Germinal center (tissue), 1 donor: Measurements from ENCODE around the gene CEP104.

ENCODE experiments used
- DNase-seq: peaks from one replicate; pipeline ENCODE4 v3.0.0; 2012; ENCODE audit warnings: mixed read lengths, low spot score

CEP104 gene

DNA sequence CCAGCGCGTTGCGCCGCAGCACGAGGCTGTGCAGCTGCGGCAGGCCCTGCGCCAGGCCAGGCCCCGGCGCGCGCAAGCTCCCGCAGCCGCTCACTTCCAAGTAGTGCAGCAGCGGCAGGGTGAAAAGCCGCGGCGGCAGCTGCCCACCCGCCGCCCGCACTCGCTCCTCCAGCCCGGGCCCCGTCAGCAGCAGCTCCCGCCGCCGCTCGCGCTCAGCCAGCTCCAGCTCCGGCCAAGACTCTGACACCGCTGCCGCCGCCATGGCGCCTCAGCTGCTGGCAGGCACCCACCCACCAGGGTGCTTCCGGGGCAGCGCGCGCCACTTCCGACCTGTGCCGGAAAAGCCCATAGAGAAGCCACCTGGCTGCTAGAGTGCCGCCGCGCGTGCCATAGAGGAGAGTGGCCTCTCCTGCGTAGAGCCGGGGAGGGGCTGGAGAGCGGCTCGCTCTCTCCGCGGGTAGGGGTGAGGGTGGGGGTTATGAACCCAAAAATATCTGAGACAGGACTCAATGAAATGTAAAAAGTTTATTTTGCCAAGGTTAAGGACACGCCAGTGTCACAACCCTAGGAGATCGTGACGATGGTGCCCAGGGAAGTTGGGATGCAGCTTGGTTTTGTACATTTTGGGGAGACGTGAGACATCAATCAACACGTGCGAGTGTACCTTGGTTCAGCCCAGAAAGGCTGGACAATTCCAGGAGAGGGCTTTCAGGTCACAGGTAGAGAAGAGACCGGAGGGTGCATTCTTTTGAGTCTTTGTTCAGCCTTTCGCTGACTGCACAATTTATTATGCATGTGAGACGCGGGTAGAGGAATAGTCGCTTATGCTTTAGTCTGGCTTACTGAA lies 60.6 kb downstream of the CEP104 start, which contains the start of gene LRRC47:
Gene LRRC47 (minus strand): TSS at position 284 of the 847 bp plus-strand sequence. CDS start 22 bp downstream, at position 262.
- DNase-seq, result peak; percentile 95

DNA sequence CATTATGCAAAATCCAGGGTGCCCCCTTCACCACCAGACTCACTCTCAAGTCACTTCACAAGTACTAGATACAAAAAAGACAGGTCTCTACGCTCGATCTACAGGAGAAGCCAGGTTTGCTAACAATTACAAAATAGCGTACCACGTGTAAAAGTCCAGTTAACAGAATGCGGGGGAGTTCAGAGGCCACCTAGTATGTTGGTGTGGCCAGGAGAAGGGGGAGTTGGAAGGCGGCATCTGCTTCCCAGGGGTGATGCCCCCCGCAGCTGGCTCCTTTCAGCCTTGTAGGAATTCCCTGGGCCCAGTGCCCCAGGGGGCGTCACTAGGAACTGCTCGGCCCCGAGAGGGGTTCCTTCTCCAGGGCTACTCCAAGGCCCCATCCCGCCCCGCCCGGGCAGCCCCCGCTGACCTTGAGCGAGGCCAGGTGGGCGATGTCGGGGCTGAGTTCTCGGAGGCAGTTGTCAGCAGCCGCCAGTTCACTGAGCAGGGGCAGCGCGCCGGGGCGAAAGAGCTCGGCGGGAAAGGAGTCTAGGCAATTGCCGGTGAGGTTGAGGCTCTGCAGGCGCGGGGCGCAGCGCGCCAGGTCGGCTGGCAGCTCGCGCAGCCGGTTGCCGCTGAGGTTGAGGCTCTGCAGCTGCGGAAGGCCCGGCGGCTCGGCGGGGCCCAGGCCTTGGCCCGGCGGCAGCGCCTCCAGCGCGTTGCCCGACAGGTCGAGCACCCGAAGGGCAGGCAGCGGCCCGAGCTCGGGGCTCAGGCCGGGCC lies 61.4 kb downstream of the CEP104 start:
- DNase-seq, result peak; percentile 48

DNA sequence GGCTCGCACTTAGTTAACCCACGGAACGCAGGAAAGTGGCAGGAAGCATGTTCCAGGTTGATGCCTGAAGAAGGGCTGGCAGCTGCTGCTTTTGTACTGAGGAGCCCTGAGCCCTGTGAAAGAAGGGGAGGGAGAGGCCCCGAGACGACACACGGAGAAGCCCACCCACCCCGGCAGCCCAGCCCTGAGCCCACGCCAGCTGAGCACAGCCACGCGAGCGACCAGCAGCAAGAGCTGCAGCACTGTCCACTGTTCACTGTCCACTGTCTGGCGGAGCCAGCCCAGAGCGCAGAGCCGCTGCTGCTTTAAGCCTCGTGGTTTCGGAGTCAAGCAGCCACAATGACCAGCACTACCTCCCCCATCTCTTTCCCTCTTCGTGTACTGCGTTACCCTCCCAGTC lies 66.1 kb downstream of the CEP104 start:
- no peak for DNase-seq

GRCh38 chr1:3790500-3790923 lies 66.5 kb downstream of the CEP104 start:
- DNase-seq, result no peak

GRCh38 chr1:3789421-3790300 lies 67.3 kb downstream of the CEP104 start:
- no peak for DNase-seq

DNA sequence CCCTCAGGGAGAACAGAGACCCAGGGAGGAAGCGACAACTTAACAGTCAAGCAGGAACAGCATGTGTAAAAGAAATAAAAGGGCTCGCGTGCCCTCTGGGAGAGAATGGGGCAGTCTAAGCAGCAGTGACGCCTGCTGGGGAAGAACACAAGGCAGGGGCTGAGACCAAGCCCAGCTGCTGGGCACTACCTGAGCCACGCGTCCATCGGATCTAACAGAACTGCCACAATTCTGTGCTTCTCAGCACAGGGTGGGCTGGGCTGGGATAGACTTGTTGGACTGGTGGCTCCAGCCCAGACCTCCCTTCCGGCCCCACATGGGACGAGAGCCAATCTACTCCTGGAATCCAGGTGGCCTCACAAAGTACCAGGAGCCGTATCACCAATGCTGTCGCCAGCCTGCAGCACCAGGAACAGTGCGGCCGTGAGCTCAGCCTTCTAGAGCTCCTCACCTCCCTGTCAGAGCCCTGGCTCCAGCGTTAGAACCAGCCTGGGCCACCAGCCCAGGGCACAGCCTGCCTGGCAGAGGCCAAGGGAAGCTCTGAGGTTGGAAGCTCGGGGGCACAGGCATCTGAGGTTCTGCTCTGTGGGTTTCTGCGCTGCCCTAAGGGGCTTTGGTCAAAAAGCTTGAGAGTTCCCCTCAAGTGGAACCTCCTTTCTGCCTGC lies 68.1 kb downstream of the CEP104 start:
- no peak for DNase-seq

DNA sequence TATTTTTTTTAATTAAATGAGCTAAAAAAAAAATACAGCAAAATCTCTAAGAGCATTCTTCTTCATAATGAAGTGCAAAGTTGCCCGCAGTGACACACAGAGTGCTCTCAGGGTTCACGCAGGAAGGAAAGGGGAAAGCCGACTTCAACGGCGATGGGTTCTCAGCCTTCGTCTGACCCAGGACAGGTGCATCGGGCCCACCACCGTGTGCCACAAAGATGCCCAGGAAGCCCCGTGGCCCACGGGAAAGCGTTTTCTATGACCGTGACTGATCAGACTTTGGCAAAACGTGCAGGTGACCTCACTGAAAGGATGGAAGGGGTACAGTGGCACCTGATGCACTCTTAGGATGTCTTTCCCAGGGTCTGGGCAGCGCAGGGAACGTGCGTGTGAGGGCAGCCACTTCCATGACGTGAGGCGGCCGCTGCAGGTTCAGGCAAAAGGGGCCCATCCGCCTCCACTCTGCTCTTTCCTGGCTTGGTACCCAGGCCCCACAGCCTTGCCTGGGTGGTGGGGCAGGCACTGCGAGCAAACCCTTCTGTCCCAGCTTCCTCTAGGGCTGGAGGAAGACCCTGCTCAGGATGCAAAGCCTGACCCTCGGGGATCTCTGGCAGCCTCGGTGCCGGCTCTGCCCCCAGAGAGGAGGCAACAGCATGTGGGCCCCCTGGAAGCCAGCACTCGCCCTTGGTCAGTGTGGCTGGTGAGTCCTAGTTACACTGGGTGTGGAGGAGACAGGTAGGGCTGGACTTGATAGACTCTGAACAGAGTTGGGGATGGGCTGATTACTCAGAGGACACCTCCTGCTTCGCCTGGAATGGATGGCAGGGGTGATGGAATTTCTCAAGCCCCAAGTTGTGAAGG lies 69.0 kb downstream of the CEP104 start:
- no peak for DNase-seq

DNA sequence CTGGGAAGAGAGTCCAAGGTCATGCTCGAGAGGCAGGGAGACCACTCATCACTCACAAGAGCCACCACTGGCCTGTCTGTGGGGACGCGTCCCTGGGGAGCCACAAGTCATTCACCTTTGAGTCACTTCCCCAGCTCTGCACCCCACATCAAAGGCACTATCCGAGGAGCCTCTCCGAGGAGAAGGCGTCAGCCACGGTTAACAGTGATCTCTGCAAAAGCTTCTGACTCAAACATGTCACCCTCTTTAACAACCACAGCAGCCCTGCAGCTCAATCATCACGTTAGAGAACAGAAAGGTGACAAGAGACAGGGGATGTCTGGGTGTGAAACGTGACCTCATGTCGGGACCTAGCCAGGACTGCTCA lies 69.7 kb downstream of the CEP104 start:
- no peak for DNase-seq

DNA sequence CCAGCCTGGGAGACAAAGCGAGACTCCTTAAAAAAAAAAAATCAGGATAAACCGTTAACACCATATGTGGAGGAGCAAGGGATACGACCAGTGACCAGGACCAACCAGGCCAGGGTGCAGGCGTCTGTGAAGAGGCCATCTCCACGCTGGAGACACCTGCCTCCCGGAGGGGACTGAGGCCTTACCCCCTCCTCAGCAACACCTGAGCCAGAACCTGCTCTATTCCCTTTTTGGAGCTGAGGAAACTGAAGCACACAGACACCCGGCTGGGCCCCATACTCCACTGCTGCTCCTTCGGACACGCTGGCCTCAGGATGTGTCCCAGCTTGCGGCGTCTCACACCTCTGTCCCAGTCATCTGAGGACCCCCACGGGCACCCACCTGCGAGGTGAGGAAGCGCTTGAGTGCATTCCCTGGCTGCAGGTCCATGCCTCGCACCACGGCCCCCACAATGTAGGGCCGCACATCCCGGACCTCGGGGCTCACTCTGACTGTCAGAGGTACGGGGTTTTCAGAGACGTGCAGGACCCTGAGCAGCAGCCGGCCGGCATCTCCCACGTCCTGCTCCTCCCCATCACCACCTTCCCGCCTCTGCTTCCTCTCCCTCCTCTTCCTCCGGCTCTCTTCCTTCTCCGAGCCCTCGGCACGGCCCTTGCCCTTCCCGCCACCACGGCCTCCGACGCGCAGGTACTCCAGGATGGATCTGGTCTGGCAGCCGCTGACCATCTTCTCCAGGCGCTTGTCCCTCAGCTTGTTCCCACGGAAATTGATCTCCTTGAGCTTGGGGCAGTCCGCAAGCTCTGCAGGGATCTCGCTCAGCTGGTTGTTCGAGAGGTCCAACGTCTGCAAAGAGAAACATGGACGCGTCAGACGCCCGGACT lies 70.3 kb downstream of the CEP104 start:
- no peak for DNase-seq

GRCh38 chr1:3785456-3786157 lies 71.4 kb downstream of the CEP104 start:
- no peak for DNase-seq

DNA sequence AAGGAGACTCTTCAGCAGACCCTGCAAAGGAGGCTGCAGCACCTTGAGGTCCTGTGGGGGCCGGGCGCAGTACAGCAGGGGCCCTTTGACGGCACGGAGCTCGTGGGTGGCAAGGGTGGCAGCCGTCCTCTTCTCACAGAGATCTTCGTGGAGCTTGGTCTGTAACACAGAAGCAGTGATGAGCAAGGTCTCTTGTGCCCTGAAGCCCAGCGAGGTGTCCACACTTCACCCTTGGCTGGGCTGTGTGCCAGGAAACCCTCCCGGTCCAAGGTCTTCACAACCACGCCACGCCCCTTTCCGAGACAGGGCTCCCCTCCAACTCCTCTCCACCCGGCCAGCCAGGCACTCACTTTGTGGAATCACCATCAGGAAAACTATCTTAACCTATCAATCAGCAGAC lies 72.0 kb downstream of the CEP104 start:
- DNase-seq, result no peak

DNA sequence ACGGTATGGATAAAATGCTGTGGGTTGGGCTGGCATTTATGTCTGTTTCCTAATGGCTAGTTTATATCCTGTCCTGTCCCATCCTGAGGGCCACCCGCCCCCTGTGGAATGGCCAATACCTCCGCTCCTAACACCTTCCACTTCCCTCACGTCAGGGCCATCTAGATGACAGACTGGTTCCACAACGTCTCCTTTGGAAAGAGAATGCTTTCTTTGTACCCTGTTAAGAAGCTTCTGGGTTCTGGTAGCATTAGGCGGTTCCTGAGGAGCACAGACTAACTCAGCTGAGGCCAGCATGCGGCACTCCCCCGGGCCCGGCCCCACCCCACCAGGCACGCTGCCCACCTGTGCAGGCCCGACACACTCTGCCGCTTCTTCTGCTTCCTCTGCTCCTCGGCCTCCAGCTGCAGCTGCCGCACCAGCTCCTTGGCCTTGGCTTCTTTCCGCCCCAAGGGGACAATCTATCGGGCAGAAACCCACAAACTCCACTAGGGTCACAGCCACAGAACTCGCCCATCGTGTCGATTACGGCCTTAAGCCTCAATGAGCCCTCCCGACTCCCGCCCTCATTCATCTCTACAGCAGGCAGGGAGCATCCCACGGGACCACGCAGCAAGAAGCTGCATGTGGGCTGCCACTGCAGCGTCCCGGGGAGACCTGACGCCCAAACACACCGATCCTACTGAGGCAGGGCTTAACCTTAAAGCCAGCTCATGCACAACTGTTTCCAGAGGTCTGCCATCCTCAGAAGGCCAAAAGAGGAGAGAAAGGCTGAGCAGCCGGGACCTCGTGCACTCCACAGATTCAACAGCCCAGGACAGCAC lies 73.1 kb downstream of the CEP104 start:
- DNase-seq, result no peak

GRCh38 chr1:3780901-3781300 lies 76.1 kb downstream of the CEP104 start:
- DNase-seq, result no peak

GRCh38 chr1:3779912-3780416 lies 77.0 kb downstream of the CEP104 start:
- DNase-seq, result no peak

DNA sequence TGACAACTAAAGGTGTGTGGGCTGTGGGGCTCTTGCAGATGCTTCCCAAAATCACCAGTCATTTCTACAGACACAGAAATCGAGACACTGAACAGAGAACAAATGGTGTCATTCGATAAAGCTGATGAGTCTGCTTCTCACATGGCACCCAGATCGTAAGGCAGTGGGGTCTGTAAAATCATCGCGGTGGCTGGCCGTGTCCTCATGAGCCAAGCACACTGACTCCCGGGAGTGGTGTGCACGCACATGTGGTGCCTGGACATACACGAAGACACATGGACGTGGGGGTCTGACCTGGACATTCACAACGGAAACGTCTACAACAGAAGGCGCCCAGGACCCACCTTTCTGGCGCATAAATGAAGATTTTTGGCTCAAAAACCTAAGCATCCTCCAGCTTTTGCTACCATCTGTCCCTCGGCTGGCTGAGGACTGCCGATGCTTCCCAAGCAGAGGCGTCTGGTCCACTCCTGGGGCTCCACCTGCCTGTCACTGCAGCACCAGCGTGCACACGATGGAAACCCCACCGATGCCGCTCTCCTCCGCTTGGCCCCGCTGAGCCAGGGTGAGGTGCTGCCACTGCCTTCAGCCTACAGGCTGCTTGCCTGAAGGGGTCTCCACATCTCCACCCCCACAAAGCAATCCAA lies 77.6 kb downstream of the CEP104 start:
- DNase-seq, result no peak

- no peak for DNase-seq
Measured at GRCh38 chr1:3778590-3779264, 78.3 kb downstream of the CEP104 start.
